ENCODE data around the gene C13orf46.

GRCh38 chr13:113905018-113905417 lies 68.9 kb downstream of the C13orf46 start:
- TF ChIP-seq, protein P1, sequence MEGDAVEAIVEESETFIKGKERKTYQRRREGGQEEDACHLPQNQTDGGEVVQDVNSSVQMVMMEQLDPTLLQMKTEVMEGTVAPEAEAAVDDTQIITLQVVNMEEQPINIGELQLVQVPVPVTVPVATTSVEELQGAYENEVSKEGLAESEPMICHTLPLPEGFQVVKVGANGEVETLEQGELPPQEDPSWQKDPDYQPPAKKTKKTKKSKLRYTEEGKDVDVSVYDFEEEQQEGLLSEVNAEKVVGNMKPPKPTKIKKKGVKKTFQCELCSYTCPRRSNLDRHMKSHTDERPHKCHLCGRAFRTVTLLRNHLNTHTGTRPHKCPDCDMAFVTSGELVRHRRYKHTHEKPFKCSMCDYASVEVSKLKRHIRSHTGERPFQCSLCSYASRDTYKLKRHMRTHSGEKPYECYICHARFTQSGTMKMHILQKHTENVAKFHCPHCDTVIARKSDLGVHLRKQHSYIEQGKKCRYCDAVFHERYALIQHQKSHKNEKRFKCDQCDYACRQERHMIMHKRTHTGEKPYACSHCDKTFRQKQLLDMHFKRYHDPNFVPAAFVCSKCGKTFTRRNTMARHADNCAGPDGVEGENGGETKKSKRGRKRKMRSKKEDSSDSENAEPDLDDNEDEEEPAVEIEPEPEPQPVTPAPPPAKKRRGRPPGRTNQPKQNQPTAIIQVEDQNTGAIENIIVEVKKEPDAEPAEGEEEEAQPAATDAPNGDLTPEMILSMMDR (conservative IDR thresholded peaks at IDR 0.05; ENCODE audit: low read length), result no peak
- no peak for TF ChIP-seq EZH2phosphoT487 (IDR thresholded peaks at IDR 0.05; ENCODE audit: borderline replicate concordance, low read depth, low read length)

Data from OCI-LY7 (cell line).